Measurements from ENCODE around the gene CRLF2. TPM values are rescaled to one million over a fixed set of nuclear protein-coding genes. Genes with fewer than 3 reads are reported as not detected.

Gene CRLF2
- total and polyA plus RNA-seq, 4 donors: 0.19 to 1.4 (median 0.42) TPM

DNA sequence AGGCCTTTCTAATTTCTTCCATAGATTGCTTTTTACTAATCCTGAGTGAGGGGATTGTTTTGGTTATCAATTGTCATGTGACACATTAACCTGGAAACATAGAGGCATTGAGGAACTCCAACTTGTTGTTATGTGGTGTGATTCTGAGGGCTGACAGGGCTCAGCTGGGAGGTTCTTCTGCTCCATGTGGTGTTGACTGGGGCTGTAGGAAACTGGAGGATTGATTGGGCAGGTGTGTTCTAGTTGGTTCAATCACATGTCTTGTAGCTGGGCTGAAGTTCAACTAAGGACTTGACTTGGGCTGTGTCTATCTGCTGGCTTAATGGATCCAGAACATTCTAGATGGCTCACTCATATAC is 10.8 kb upstream of the CRLF2 start:
- Histone ChIP-seq H3K4me1 (ENCODE audit: control insufficient read depth in 5 of 5, insufficient read depth in 5 of 5, low read length in 5 of 5) (no peaks in the 10 kb centered on the region), H3K9me3 (ENCODE audit: control insufficient read depth in 4 of 4, insufficient read depth in 3 of 4, low read length in 3 of 4) (peaks cover 0 to 18% (median 5%) of the 10 kb centered on the region in 4 donors), H3K9ac (ENCODE audit: insufficient read depth in 1 of 2, low read length in 2 of 2) (no peak overlapping the region), H3K27me3 (ENCODE audit: control insufficient read depth in 3 of 3, insufficient read depth in 3 of 3, low read length in 2 of 3) (no peaks in the 10 kb centered on the region), H3K27ac (ENCODE audit: low read depth in 1 of 2, low read length in 1 of 2) (no peak overlapping the region), H3K4me3 (no peak overlapping the region), H3K36me3 (ENCODE audit: control insufficient read depth in 4 of 4, insufficient read depth in 4 of 4, low read length in 4 of 4) (no peaks in the 10 kb centered on the region)
- TF ChIP-seq, protein P1, sequence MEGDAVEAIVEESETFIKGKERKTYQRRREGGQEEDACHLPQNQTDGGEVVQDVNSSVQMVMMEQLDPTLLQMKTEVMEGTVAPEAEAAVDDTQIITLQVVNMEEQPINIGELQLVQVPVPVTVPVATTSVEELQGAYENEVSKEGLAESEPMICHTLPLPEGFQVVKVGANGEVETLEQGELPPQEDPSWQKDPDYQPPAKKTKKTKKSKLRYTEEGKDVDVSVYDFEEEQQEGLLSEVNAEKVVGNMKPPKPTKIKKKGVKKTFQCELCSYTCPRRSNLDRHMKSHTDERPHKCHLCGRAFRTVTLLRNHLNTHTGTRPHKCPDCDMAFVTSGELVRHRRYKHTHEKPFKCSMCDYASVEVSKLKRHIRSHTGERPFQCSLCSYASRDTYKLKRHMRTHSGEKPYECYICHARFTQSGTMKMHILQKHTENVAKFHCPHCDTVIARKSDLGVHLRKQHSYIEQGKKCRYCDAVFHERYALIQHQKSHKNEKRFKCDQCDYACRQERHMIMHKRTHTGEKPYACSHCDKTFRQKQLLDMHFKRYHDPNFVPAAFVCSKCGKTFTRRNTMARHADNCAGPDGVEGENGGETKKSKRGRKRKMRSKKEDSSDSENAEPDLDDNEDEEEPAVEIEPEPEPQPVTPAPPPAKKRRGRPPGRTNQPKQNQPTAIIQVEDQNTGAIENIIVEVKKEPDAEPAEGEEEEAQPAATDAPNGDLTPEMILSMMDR (IDR thresholded peaks at IDR 0.05; ENCODE audit: control extremely low read depth, extremely low read depth): no peak
- no peak for ATAC-seq (ENCODE audit: insufficient read depth, low FRiP score)
- DNase-seq: no peak

DNA sequence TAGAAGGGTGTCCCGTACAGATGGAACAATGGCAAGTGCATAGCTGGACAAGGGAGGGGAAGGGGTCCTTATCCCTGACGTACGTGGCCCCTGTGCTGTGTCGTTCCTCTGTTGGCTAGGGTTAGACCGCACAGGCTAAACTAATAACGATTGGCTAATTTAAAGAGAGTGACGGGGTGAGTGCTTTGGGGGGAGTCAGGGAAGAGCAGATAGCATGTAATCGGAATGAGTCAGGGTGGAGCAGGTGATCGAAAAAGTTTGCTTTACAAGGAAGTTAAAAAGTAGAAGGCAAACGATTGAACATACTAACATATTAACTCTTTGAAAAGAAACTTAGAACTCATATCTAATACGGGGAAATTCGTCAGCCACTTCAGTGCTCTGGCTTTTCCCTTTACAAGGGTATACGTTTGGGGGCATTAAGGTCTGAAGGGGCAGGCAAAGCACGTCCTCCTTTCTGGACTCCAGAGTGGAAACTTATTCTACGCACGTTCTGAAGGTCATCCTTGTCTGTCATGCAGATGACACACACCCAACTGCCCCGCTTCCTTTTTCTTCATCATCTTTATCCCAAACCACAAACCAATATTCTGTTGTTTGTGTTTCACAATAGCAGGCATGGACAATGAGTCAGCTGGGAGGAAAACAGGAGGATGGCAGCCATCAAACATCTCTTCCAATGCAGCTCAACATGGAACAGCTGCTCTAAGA is 10.2 kb upstream of the CRLF2 start:
- ATAC-seq (ENCODE audit: insufficient read depth, low FRiP score): no peak

GRCh38 chrX:1221296-1221845 is 8.9 kb upstream of the CRLF2 start:
- Histone ChIP-seq H3K4me1 (ENCODE audit: control insufficient read depth in 5 of 5, insufficient read depth in 5 of 5, low read length in 5 of 5) (no peaks in the 10 kb centered on the region), H3K9me3 (ENCODE audit: control insufficient read depth in 4 of 4, insufficient read depth in 3 of 4, low read length in 3 of 4) (peaks cover 0 to 18% (median 3%) of the 10 kb centered on the region in 4 donors), H3K27ac (ENCODE audit: low read depth in 1 of 2, low read length in 1 of 2) (no peak overlapping the region), H3K36me3 (ENCODE audit: control insufficient read depth in 4 of 4, insufficient read depth in 4 of 4, low read length in 4 of 4) (no peaks in the 10 kb centered on the region), H3K27me3 (ENCODE audit: control insufficient read depth in 3 of 3, insufficient read depth in 3 of 3, low read length in 2 of 3) (no peaks in the 10 kb centered on the region), H3K9ac (ENCODE audit: insufficient read depth in 1 of 2, low read length in 2 of 2) (no peak overlapping the region), H3K4me3 (no peak overlapping the region)
- DNase-seq (no peak), ATAC-seq (ENCODE audit: insufficient read depth, low FRiP score) (no peak)
- 79 to 85% methylated on average over 12 of the region's 12 CpGs for WGBS, 2 donors
- TF ChIP-seq, protein P1 (IDR thresholded peaks at IDR 0.05; ENCODE audit: control extremely low read depth, extremely low read depth): no peak

More for the DNA sequence above, 10.2 kb upstream of the CRLF2 start:
- H3K4me1 ChIP-seq (ENCODE audit: control insufficient read depth in 5 of 5, insufficient read depth in 5 of 5, low read length in 5 of 5): no peaks in the 10 kb centered on the region
- no peak overlapping the region for H3K27ac ChIP-seq (ENCODE audit: low read depth in 1 of 2, low read length in 1 of 2)
- peaks cover 0 to 18% (median 5%) of the 10 kb centered on the region in 4 donors for H3K9me3 ChIP-seq (ENCODE audit: control insufficient read depth in 4 of 4, insufficient read depth in 3 of 4, low read length in 3 of 4)
- DNase-seq: no peak
- TF ChIP-seq, protein P1 (IDR thresholded peaks at IDR 0.05; ENCODE audit: control extremely low read depth, extremely low read depth): no peak
- no peaks in the 10 kb centered on the region for H3K36me3 ChIP-seq (ENCODE audit: control insufficient read depth in 4 of 4, insufficient read depth in 4 of 4, low read length in 4 of 4)
- H3K9ac ChIP-seq (ENCODE audit: insufficient read depth in 1 of 2, low read length in 2 of 2): no peak overlapping the region
- WGBS, 2 donors: 39 to 69% methylated on average over 17 of the region's 17 CpGs
- no peak overlapping the region for H3K4me3 ChIP-seq
- H3K27me3 ChIP-seq (ENCODE audit: control insufficient read depth in 3 of 3, insufficient read depth in 3 of 3, low read length in 2 of 3): no peaks in the 10 kb centered on the region

All from lung (tissue), 12 donors.